GM19240 (cell line): ENCODE measurements around the gene NAP1L3.

Experiments used
- DNase-seq: peaks from one replicate; pipeline ENCODE4 v3.0.0; 2011; ENCODE audit warnings: low spot score; ENCODE audit not compliant: insufficient read length

NAP1L3 gene

GRCh38 chrX:93673056-93673868 lies at the start of gene NAP1L3:
Gene NAP1L3, minus strand, starts transcription at chrX:93673578. Its CDS starts 274 bp downstream, at chrX:93673304.
- DNase-seq: no peak

DNA sequence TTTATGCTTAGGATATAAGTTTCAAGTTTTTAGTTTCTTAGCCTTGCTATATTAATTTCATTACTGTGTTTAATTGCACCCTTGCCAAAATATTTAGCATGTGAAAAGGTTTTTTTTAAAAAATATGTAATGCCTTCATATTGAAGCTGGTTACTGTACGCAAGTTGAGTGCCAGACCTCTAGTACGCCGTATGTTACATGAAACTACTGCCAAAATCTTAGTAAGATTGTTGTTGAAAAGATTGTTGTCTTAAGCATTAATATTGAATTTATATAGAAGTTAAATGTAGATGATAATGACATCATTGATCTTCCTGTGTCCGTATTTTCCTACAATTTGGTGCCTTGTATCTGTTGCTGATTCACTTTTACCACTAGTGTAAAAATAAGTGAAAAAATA lies 37.7 kb upstream of the NAP1L3 start:
- DNase-seq: no peak

- DNase-seq: no peak
Measured at GRCh38 chrX:93703701-93704100, 30.3 kb upstream of the NAP1L3 start.

DNA sequence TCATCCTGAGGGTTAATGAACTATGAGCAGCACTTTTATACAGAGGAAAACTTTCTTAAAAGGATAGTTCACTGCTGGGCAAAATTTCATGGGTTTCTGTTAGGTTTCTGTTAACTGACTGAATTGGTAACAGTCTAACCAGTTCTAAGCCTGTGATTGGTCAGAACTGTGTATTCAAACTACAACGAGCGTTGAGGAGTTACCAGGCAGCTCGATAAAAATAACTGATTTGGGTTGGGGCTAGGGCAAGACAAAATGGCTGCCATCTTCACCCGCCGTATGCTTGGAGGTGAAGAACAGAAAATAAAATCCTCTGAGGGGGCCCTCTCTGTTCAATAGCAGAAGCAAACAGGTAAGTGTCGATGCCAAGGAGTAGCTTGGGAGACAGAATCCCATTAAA lies 22.6 kb upstream of the NAP1L3 start:
- no peak for DNase-seq

DNA sequence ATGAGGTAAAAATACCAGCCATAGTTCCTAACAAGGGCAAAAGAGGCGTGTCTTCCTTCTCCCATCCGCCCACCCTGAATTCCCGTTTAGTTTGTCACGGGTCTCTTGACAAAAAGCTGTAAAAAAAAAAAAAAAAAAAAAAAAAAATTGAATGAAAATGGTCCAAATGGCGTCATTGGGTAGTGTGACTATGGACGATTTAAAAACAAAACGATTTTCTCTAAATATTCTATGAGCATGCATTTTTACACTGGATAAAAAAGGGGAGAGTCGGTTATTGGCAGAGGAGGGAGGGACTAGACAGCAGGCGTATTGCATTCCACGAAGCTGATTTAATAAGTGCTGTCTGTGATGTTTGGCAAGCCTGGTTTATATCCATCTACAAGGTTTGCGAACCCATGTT lies 492 bp upstream of the NAP1L3 start, which contains the start of gene FAM133A:
Gene FAM133A (plus strand): TSS at position 338 of the 403 bp plus-strand sequence. CDS start 35,214 bp downstream, outside the sequence.
- DNase-seq: no peak

DNA sequence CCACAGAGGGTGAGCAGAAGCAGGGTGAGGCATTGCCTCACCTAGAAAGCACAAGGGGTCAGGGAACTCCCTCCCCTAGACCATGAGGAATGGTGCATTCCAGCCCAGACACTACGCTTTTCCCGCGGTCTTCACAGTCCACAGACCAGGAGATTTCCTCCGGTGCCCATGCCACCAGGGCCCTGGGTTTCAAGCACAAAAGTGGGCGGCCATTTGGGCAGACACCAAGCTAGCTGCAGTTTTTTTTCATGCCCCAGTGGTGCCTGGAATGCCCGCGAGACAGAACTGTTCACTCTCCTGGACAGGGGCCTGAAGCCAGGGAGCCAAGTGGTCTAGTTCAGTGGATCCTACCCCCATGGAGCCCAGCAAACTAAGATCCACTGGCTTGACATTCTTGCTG lies 12.8 kb downstream of the NAP1L3 start:
- no peak for DNase-seq

DNA sequence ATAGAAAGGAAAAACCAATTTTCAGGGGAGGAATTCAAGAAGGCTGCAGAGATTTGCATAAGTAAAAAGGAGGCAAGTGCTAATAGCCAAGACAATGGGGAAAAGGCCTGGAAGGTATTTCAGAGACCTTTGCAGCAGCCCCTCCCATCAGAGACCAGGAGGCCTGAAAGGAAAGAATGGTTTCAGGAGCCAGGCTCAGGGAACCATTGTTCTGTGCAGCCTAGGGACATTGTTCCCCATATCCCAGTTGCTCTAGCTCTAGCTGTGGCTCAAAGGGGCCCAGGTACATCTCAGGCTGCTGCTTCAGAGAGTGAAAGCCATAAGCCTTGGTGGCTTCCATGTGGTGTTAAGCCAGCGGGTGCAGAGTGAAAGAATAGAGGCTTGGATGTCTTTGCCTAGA lies 24.0 kb downstream of the NAP1L3 start:
- no peak for DNase-seq

DNA sequence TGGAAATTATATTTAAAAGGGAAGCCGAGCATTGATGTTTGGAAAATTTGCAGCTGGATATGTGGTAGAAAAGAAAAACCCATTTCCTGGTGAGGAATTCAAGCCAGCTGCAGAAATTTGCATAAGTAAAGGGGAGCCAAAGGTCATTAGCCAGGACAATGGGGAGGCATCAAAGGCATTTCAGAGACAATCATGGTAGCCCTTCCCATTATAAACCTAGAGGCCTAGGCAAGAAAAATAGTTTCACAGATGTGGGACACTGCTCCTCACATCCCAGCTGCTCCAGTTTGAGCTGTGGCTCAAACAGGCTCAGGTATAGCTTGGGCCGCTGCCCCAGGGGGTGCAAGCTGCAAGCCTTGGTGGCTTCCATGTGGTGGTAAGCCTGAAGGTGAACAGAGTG lies 35.8 kb downstream of the NAP1L3 start:
- DNase-seq: no peak
